ENCODE results near the gene G6PD.
"Not testable (repeated sequence)": the region's sequence is repeated elsewhere in the genome, so short reads cannot be mapped to it uniquely, and the experiment has no call there.

The G6PD gene

DNA sequence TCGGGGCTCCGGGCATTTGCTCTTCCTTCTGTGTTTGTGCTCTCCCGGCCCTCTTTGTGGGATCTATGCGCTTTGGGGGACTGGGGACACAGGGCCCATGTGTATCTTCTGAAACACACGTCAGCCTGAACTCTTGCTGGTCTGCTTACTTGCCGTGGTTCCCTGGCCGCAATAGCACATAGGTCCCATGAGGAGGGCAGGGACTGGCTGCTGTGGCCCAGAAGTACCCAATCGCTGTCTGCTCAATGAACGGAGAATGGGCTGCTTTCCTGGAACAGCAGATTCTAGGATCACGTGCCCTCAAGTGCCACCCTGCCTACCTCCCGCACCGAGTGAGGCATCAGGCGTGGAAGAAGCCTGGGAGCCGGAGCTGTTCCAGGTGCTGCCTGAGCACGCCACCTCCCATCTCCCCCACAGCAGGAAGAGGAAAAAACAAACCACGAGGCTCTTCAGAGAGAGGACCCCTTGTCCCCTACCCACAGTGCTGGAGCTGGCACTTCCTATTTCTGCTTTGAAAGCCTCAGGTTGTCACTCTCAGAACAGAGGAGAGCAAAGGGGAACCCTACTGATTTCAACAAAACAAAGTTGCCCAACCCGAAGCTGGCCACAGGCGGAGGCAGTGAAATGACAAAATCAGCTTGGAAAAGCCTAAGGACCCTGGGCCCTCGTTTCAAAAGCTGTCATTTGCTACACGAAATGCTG lies 3.8 kb downstream of the G6PD start:
- DNase-seq (ENCODE audit: low read depth): no peak

- peak; percentile 70 for DNase-seq (ENCODE audit: low read depth)
Measured at GRCh38 chrX:154541896-154542722, 4.5 kb downstream of the G6PD start.

GRCh38 chrX:154541589-154541895 lies 5.1 kb downstream of the G6PD start:
- no peak for DNase-seq (ENCODE audit: low read depth)

GRCh38 chrX:154540897-154541535 lies 5.6 kb downstream of the G6PD start:
- no peak for DNase-seq (ENCODE audit: low read depth)

- DNase-seq (ENCODE audit: low read depth): not testable (repeated sequence)
Measured at GRCh38 chrX:154540365-154540764, 6.3 kb downstream of the G6PD start.

GRCh38 chrX:154539077-154539476 lies 7.6 kb downstream of the G6PD start:
- DNase-seq (ENCODE audit: low read depth): no peak

DNA sequence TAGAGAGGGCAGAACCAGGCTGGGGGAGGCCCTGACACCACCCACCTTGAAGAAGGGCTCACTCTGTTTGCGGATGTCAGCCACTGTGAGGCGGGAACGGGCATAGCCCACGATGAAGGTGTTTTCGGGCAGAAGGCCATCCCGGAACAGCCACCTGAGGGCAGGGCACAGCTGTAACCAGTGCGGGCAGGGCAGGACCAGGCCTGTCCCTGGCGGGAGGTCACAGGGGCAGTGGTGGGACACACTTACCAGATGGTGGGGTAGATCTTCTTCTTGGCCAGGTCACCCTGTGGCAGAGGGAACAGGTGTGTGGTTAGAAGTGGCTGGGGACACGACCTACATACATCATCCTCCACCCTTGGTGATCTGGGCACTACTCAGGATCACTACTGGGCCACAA lies 10.8 kb downstream of the G6PD start:
- no peak for DNase-seq (ENCODE audit: low read depth)

- no peak for DNase-seq (ENCODE audit: low read depth)
Measured at GRCh38 chrX:154534526-154535322, 11.9 kb downstream of the G6PD start.

DNA sequence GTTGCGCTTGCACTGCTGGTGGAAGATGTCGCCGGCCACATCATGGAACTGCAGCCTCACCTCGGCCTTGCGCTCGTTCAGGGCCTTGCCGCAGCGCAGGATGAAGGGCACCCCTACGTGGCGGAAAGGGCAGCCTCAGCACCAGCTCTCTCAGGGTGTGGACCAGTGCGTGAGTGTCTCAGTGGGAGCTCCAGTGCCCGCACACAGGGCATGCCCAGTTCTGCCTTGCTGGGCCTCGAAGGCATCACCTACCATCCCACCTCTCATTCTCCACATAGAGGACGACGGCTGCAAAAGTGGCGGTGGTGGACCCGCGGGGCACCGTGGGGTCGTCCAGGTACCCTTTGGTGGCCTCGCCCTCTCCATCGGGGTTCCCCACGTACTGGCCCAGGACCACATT lies 14.0 kb downstream of the G6PD start:
- no peak for DNase-seq (ENCODE audit: low read depth)

DNA sequence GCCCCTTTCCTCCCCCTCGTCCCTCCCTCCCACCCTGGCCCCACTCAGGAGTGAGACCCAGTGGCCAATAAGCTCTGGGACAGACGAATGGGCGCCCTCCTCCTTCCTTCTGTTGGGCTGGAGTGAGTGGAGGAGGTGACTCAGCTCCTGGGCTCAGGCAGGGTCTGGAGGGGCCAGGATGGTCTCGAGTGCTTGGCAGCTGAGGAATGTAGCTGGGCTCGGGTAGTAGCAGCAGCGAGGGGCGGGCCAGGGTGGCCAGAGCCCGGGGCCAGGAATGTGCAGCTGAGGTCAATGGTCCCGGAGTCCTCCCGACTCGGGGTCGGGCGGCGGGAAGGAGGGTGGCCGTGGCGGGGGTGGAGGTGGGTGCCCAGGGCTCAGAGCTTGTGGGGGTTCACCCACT lies 15.0 kb downstream of the G6PD start:
- no peak for DNase-seq (ENCODE audit: low read depth)

GRCh38 chrX:154530286-154530685 lies 16.4 kb downstream of the G6PD start:
- no peak for DNase-seq (ENCODE audit: low read depth)

DNA sequence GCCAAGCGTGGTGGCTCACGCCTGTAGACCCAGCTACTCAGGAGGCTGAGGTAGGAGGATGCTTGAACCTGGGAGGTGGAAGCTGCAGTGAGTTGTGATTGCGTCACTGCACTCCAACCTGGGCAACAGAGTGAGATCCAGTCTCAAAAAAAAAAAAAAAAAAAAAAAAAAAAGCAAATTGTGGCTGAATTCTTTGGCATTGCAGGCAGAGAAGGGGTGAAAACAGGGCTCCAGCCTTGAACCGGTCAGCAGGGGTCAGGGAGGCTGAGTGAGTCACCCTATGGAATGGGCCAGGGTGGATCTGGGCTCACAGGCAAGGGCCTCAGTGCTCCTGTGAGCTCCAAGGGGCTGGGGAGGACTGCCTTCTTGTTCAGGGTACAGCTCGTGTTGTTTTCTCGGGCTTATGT lies 17.4 kb downstream of the G6PD start:
- no peak for DNase-seq (ENCODE audit: low read depth)

GRCh38 chrX:154526901-154527675 lies 19.6 kb downstream of the G6PD start:
- DNase-seq (ENCODE audit: low read depth): no peak

DNA sequence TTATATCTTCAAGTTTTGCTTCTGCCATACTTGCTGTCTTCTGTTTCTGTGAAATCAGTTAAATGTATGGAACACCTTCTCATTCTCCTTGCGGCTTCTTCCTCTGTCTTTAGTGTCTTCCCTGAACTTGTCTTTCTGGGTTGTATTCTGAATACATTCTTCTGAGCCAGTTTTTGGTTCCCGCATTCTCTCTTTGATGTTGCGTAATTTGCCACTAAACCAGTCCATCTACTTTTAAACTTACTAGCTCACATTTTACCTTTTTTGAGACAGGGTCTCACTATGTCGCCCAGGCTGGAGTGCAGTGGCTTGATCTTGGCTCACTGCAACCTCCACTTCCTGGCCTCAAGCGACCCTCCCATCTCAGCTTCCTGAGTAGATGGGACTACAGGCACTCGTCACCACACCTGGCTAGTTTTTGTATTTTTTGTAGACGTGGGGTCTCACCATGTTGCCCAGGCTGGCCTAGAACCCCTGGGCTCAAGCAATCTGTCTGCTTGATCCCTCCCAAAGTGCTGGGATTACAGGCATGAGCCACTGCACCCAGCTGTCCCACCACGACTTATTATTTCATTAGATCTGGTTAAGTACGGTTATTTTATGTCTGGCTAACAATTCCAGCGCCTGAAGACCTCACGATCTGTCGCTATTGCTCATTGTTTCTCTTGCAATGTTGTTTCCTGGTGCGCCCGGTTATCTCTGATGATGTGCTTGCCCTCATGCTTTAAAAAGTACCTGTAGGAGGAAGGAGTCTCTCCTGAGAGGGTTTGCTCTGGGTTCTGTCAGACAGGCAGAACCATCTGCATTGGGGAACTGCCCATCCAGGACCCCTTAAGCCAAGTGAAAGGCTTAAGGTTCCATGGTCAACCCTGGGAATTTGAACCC lies 20.8 kb downstream of the G6PD start:
- DNase-seq (ENCODE audit: low read depth): no peak

DNA sequence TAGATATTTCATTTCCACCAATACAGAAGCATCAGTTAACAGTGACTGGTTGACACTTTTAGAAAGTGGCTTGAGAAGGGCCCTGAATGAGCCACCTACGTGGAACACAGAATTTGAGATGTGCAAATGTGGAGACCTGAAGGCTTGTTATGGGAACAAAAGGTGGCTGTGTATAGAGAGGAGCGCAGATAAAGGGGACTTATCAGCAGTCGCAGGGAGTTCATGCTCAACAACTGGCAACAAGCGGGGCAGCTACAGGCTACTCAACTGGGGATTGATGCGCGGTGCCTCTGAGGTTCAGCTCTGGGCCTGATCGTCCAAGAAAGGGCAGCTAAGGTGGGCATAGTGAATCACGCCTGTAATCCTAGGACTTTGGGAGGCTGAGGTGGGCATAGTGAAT lies 27.3 kb downstream of the G6PD start:
- DNase-seq (ENCODE audit: low read depth): no peak

- no peak for DNase-seq (ENCODE audit: low read depth)
Measured at GRCh38 chrX:154517101-154517781, 29.4 kb downstream of the G6PD start.

DNA sequence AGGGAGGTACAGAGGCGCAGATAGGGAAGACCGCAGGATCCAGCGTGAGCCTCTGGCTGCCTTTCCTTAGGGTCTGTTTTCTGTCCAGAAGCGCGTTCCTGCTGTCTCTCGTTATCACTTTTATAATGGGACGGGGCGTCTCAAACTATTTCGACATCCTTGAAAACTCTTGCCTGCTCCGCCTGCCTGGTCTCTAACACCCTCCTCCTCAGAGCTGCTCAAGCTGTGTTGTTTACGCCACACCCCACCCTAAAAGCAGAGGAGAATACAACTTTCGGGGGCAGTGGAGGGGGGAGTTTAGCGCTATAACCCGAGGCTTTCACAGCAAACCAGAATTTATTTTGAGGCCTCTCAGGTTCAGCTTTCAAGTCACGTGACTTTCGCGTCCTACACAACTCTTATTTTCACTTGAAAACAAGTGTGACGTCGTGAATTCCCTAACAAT lies 30.0 kb downstream of the G6PD start:
- peak; percentile 18 for DNase-seq (ENCODE audit: low read depth)

- peak; percentile 31 for DNase-seq (ENCODE audit: low read depth)
Measured at GRCh38 chrX:154515966-154516655, 30.5 kb downstream of the G6PD start, which contains the start of gene FAM3A. TSS of gene FAM3A (minus strand) at chrX:154516232. CDS start at chrX:154515772, 460 bp downstream.

Data from GM04503 (cell line).